ENCODE results near the gene ERMAP. TPM values are rescaled to one million over a fixed set of nuclear protein-coding genes. Genes with fewer than 3 reads are reported as not detected.

The ERMAP gene
- total and polyA plus RNA-seq, 10 of the 15 experiments (the other 5 are each of a cell fraction or from before 2014, with no cell fraction given), result 1.4 to 6.8 (median 4.1) TPM

DNA sequence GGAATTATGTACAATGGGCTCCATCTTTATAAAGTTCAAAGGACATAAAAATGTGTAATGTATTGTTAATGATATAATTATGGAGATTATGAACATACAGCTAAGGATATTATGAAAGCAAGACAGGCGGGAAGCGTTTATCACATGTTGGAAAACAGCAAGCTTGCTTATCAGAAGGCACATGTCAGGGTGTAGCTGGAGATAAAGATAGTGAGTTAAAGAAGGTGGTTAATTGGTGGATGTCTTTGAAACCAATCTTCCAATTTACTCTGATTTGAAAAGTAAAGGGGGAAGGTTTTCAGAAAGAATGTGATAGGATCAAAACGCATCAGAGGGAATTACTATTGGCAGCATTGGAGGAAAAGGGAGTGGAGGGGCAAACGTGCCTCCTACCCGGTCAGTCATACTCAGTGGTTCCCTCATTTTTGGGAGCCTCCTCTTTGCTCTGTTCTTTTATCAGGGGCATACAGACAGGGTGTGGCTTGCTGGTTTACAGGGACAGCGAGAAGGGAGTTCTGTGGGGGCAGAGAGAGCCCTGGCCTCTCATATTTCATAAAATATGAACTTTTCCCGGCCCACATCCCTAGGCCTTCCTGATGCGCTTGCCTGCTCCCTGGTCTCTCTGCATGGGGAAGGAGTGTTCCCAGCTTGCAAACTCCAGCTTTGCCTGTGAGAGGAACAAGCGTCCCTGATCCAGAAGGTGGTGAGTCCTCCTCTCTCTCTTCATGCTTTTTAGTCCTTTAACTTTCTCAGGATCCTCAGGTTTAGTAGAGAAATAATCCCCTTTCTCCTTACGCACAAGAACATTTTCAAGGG, 8.3 kb downstream of the ERMAP start:
- ChIA-PET RAD21 (ENCODE audit: unreplicated experiment) (no interaction called here), CTCF (interaction anchor here (2.2 kb wide), 1 partner anchor 21 kb away, joined by 10 read pairs; the partner anchor contains the start of gene ZNF691), SMC1A (ENCODE audit: uncharacterized antibody, unreplicated experiment) (interaction anchor here (0.8 to 2.8 kb wide), 2 partner anchors 10 to 21 kb away, joined by 3 to 13 read pairs; partner anchors contain the start of gene ZNF691), POLR2A (interaction anchor here (0.9 to 1.8 kb wide), 2 partner anchors 9 to 13 kb away, joined by 3 to 7 read pairs; no protein-coding TSS in a partner anchor)
- Histone ChIP-seq H3K27me3 (replicated peaks in 1 of 2; ENCODE audit: control insufficient read depth in 2 of 2, insufficient read depth in 2 of 2, low read length in 1 of 2) (no peaks in the 10 kb centered on the region), H2AFZ (ENCODE audit: control insufficient read depth, low read depth, low read length) (no peak overlapping the region), H3K9ac (ENCODE audit: control insufficient read depth, insufficient read depth, low read length) (no peak overlapping the region), H4K20me1 (ENCODE audit: control insufficient read depth, insufficient read depth) (no peaks in the 10 kb centered on the region), H3K79me2 (ENCODE audit: control insufficient read depth, insufficient read depth, low read length) (no peaks in the 10 kb centered on the region), H3K9me3 (replicated peaks; ENCODE audit: control insufficient read depth, insufficient read depth, low read length) (no peaks in the 10 kb centered on the region), H3K36me3 (ENCODE audit: control insufficient read depth in 2 of 2, insufficient read depth in 2 of 2, low read length in 1 of 2) (no peaks in the 10 kb centered on the region), H3K4me3 (no peak overlapping the region), H3K4me1 (ENCODE audit: control insufficient read depth, insufficient read depth, low read length) (no peaks in the 10 kb centered on the region), H3K27ac (ENCODE audit: control insufficient read depth, insufficient read depth) (no peak overlapping the region), H3K4me2 (ENCODE audit: control insufficient read depth, insufficient read depth) (no peak overlapping the region)
- ATAC-seq (no peak), FAIRE-seq (no peak), DNase-seq (ENCODE audit: low read depth, low spot score) (no peak)
- TF ChIP-seq ZNF217 (IDR thresholded peaks at IDR 0.05) (no peak), MTA2 (IDR thresholded peaks at IDR 0.05; ENCODE audit: low read depth) (no peak), SIX5 (IDR thresholded peaks at IDR 0.05; ENCODE audit: low read depth, low read length, severe bottlenecking) (no peak), ETV6 (conservative IDR thresholded peaks at IDR 0.05 in 1 of 2, IDR thresholded peaks at IDR 0.05 in 1 of 2; ENCODE audit: borderline replicate concordance in 1 of 2, low read depth in 1 of 2) (no peak), GABPA (IDR thresholded peaks at IDR 0.05; ENCODE audit: low read depth) (no peak), SMARCA5 (IDR thresholded peaks at IDR 0.05) (no peak), ZZZ3 (IDR thresholded peaks at IDR 0.05; ENCODE audit: control insufficient read depth, insufficient read length, low read depth) (no peak), JUNB (IDR thresholded peaks at IDR 0.05) (no peak), NBN (IDR thresholded peaks at IDR 0.05) (no peak), PML (IDR thresholded peaks at IDR 0.05; ENCODE audit: low read length) (no peak), WRNIP1 (IDR thresholded peaks at IDR 0.05; ENCODE audit: borderline replicate concordance, low read depth, low read length) (no peak), SIN3A (IDR thresholded peaks at IDR 0.05; ENCODE audit: low read depth, low read length) (no peak), RELA (IDR thresholded peaks at IDR 0.05; ENCODE audit: borderline replicate concordance, partially characterized antibody) (no peak)
- TF ChIP-seq, protein P1, sequence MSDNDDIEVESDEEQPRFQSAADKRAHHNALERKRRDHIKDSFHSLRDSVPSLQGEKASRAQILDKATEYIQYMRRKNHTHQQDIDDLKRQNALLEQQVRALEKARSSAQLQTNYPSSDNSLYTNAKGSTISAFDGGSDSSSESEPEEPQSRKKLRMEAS (IDR thresholded peaks at IDR 0.05; ENCODE audit: low read depth, low read length), result no peak
- TF ChIP-seq, protein P2, sequence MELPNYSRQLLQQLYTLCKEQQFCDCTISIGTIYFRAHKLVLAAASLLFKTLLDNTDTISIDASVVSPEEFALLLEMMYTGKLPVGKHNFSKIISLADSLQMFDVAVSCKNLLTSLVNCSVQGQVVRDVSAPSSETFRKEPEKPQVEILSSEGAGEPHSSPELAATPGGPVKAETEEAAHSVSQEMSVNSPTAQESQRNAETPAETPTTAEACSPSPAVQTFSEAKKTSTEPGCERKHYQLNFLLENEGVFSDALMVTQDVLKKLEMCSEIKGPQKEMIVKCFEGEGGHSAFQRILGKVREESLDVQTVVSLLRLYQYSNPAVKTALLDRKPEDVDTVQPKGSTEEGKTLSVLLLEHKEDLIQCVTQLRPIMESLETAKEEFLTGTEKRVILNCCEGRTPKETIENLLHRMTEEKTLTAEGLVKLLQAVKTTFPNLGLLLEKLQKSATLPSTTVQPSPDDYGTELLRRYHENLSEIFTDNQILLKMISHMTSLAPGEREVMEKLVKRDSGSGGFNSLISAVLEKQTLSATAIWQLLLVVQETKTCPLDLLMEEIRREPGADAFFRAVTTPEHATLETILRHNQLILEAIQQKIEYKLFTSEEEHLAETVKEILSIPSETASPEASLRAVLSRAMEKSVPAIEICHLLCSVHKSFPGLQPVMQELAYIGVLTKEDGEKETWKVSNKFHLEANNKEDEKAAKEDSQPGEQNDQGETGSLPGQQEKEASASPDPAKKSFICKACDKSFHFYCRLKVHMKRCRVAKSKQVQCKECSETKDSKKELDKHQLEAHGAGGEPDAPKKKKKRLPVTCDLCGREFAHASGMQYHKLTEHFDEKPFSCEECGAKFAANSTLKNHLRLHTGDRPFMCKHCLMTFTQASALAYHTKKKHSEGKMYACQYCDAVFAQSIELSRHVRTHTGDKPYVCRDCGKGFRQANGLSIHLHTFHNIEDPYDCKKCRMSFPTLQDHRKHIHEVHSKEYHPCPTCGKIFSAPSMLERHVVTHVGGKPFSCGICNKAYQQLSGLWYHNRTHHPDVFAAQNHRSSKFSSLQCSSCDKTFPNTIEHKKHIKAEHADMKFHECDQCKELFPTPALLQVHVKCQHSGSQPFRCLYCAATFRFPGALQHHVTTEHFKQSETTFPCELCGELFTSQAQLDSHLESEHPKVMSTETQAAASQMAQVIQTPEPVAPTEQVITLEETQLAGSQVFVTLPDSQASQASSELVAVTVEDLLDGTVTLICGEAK (IDR thresholded peaks at IDR 0.05; ENCODE audit: borderline replicate concordance), result no peak
- intact Hi-C loops (cut with micrococcal nuclease; ENCODE audit: unreplicated experiment) (no loop called here), in situ Hi-C loops (cut with MboI) (no loop called here)
- no TSS peak for BruUV-seq (replicated peaks)
- WGBS (ENCODE audit: insufficient coverage, insufficient replicate concordance, low lambda C conversion rate, missing lambda C conversion rate), result 90% methylated on average over 10 of the region's 10 CpGs
